Activated B cell treated with CpG ODN at 0.5 μM for 24 hours (primary cell): ENCODE results near the gene SLC4A5. TPM values are rescaled to one million over a fixed set of nuclear protein-coding genes. Genes with fewer than 3 reads are reported as not detected.

Experiments used
- ATAC-seq: fragments of 200-7000 bp; cut with Tn5 transposase; one replicate; pipeline ENCODE4 v1.10.0; 2021; ENCODE audit warnings: low read depth, mild to moderate bottlenecking, moderate library complexity
- CTCF ChIA-PET: fragments of 350-600 bp; sonication (Branson Sonifier 250); formaldehyde crosslinking; loops from one replicate; lab custom pipeline; 2021; ENCODE audit warnings: antibody characterized with exemption; lab: Charles Lee
- POLR2A ChIA-PET: fragments of 350-600 bp; sonication (Branson Sonifier 250); formaldehyde crosslinking; loops from one replicate; lab custom pipeline; 2021; ENCODE audit warnings: antibody characterized with exemption; lab: Charles Lee
- DNase-seq: peaks from one replicate; pipeline ENCODE4 v3.0.0; 2022
- H3K27ac Mint-ChIP-seq: one replicate; pipeline ENCODE4 v1.8.0; 2020; ENCODE audit warnings: mixed read lengths
- H3K27me3 Mint-ChIP-seq: one replicate; pipeline ENCODE4 v1.8.0; 2021; ENCODE audit warnings: mixed read lengths
- H3K36me3 Mint-ChIP-seq: one replicate; pipeline ENCODE4 v1.8.0; 2021; ENCODE audit warnings: low read depth, mixed read lengths
- H3K4me1 Mint-ChIP-seq: one replicate; pipeline ENCODE4 v1.8.0; 2021; ENCODE audit warnings: mixed read lengths
- H3K4me3 Mint-ChIP-seq: one replicate; pipeline ENCODE4 v1.8.0; 2020; ENCODE audit warnings: mild to moderate bottlenecking, mixed read lengths
- H3K9me3 Mint-ChIP-seq: one replicate; pipeline ENCODE4 v1.8.0; 2020; ENCODE audit warnings: mixed read lengths
- intact Hi-C: fragments of 100-400 bp; cut with micrococcal nuclease; formaldehyde crosslinking; loops from one replicate; pipeline ENCODE4 v1.15.1; 2024
- total RNA-seq: library from RNA; stranded (reverse); gene quantifications from 2 replicates; pipeline ENCODE4 v1.2.3, GENCODE V29; 2022
- TF ChIP-seq, protein P1 (sequence below): fragments of 200-600 bp; IDR thresholded peaks from one replicate; pipeline ENCODE4 v1.8.0; 2022; ENCODE audit warnings: antibody characterized with exemption, mild to moderate bottlenecking

The SLC4A5 gene
- total RNA-seq, 1 donor from 2014 or later, result 5.9 TPM

DNA sequence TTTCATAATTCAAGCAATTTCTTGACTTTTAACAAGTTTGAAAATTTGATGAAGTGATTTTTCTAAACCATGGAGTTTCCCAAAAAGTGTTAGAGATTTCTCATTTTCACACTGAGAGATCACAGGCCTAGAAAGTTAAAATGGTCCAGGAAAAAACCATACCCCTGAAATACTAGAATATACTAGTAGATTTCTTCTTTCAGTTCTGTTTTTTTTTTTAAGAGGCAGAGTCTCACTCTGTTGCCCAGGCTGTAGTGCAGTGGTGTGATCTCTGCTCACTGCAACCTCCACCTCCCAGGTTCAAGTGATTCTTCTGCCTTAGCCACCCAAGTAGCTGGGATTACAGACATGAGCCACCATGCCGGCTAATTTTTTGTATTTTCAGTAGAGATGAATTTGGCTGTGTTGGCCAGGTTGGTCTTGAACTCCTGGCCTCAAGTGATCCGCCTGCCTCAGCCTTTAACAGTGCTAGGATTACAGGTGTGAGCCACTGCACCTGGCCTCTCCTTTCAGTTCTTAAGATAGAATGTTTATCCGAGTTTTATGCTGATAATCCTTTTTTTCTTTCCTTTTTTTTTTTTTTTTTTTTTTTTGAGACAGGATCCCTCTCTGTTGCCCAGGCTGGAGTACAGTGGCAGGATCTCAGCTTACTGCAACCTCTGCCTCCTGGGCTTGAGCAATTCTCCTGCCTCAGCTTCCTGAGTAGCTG, 130.4 kb downstream of the SLC4A5 start:
- POLR2A ChIA-PET, result interaction anchor here (0.7 to 1.7 kb wide), 3 partner anchors 10 to 14 kb away, joined by 5 to 9 read pairs (median 6); partner anchors contain the start of gene MTHFD2
- Mint-ChIP-seq H3K27me3 (no peaks in the 10 kb centered on the region), H3K4me1 (peaks cover 16% of the 10 kb centered on the region), H3K9me3 (no peaks in the 10 kb centered on the region), H3K27ac (peak overlapping the region; percentile 41), H3K4me3 (no peak overlapping the region), H3K36me3 (peaks cover 86% of the 10 kb centered on the region)
- CTCF ChIA-PET, result no interaction called here
- TF ChIP-seq, protein P1, sequence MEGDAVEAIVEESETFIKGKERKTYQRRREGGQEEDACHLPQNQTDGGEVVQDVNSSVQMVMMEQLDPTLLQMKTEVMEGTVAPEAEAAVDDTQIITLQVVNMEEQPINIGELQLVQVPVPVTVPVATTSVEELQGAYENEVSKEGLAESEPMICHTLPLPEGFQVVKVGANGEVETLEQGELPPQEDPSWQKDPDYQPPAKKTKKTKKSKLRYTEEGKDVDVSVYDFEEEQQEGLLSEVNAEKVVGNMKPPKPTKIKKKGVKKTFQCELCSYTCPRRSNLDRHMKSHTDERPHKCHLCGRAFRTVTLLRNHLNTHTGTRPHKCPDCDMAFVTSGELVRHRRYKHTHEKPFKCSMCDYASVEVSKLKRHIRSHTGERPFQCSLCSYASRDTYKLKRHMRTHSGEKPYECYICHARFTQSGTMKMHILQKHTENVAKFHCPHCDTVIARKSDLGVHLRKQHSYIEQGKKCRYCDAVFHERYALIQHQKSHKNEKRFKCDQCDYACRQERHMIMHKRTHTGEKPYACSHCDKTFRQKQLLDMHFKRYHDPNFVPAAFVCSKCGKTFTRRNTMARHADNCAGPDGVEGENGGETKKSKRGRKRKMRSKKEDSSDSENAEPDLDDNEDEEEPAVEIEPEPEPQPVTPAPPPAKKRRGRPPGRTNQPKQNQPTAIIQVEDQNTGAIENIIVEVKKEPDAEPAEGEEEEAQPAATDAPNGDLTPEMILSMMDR, result no peak
- no peak for DNase-seq
- intact Hi-C loops, result loop anchor here (5.0 kb wide), 1 partner anchor 36 kb away; the partner anchor contains the start of gene MOB1A
- no peak for ATAC-seq

GRCh38 chr2:74206180-74206688, 137.0 kb downstream of the SLC4A5 start:
- H3K4me1 Mint-ChIP-seq, result peaks cover 41% of the 10 kb centered on the region
- intact Hi-C loops, result no loop called here
- TF ChIP-seq, protein P1, result no peak
- no peaks in the 10 kb centered on the region for H3K27me3 Mint-ChIP-seq
- peak overlapping the region; percentile 59 for H3K4me3 Mint-ChIP-seq
- ChIA-PET POLR2A (interaction anchor here (0.6 to 16.6 kb wide), 7 partner anchors 10 to 345 kb away, joined by 3 to 723 read pairs (median 3); partner anchors contain the start of genes LBX2 and MOB1A), CTCF (interaction anchor here (0.5 to 2.2 kb wide), 6 partner anchors 14 to 298 kb away, joined by 3 to 10 read pairs (median 3); partner anchors contain the start of gene BOLA3)
- ATAC-seq (peak; percentile 69), DNase-seq (no peak)
- no peaks in the 10 kb centered on the region for H3K9me3 Mint-ChIP-seq
- peaks cover 85% of the 10 kb centered on the region for H3K36me3 Mint-ChIP-seq
- H3K27ac Mint-ChIP-seq, result peak overlapping the region; percentile 83

DNA sequence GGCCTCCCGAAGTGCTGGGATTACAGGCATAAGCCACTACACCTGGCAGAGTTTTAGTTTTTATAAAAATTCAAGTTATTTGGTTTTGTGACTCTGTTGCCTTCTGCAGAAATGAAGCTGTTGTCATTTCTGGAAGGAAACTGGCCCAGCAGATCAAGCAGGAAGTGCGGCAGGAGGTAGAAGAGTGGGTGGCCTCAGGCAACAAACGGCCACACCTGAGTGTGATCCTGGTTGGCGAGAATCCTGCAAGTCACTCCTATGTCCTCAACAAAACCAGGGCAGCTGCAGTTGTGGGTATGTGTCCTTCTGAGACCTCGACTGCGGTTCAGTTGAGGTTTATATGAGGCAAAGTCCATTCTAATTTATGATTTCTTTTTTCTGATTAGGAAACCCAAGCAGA, 137.6 kb downstream of the SLC4A5 start:
- TF ChIP-seq, protein P1, result no peak

GRCh38 chr2:74205113-74205512, 138.1 kb downstream of the SLC4A5 start:
- CTCF ChIA-PET, result interaction anchor here (0.6 to 2.2 kb wide), 4 partner anchors 45 to 297 kb away, joined by 3 to 10 read pairs (median 3); partner anchors contain the start of gene BOLA3
- no peak overlapping the region for H3K4me3 Mint-ChIP-seq

More for the DNA sequence above, 137.6 kb downstream of the SLC4A5 start:
- CTCF ChIA-PET, result interaction anchor here (0.7 to 2.2 kb wide), 4 partner anchors 44 to 298 kb away, joined by 3 to 10 read pairs (median 3); partner anchors contain the start of gene BOLA3
- Mint-ChIP-seq H3K27me3 (no peaks in the 10 kb centered on the region), H3K4me3 (peak overlapping the region; percentile 63), H3K9me3 (no peaks in the 10 kb centered on the region), H3K27ac (peak overlapping the region; percentile 83), H3K36me3 (peaks cover 83% of the 10 kb centered on the region), H3K4me1 (peaks cover 45% of the 10 kb centered on the region)
- intact Hi-C loops, result no loop called here
- POLR2A ChIA-PET, result interaction anchor here (0.6 to 16.6 kb wide), 9 partner anchors 11 to 294 kb away, joined by 3 to 723 read pairs (median 3); partner anchors contain the start of genes LBX2 and MOB1A
- DNase-seq, result no peak
- no peak for ATAC-seq

More at GRCh38 chr2:74205113-74205512, 138.1 kb downstream of the SLC4A5 start:
- Mint-ChIP-seq H3K27ac (peak overlapping the region; percentile 83), H3K9me3 (no peaks in the 10 kb centered on the region), H3K4me1 (peaks cover 50% of the 10 kb centered on the region), H3K27me3 (no peaks in the 10 kb centered on the region), H3K36me3 (peaks cover 83% of the 10 kb centered on the region)
- no peak for DNase-seq
- no peak for ATAC-seq
- TF ChIP-seq, protein P1, result no peak
- intact Hi-C loops, result no loop called here
- POLR2A ChIA-PET, result interaction anchor here (0.8 to 16.6 kb wide), 6 partner anchors 13 to 294 kb away, joined by 3 to 723 read pairs (median 3); partner anchors contain the start of genes LBX2 and MOB1A
